MCF 10A (cell line): ENCODE results near the gene KIF19. TPM values are rescaled to one million over a fixed set of nuclear protein-coding genes. Genes with fewer than 3 reads are reported as not detected.

Source experiments
- BruUV-seq: library from RNA; stranded (reverse); fragments of 400-500 nt; replicated peaks from 2 replicates; lab custom pipeline; 2021; lab: Mats Ljungman, UMichigan
- CTCF ChIA-PET: fragments of 300-600 bp; sonication (Branson Sonifier 250); formaldehyde crosslinking; extraction: SDS; loops from one replicate; lab custom pipeline; 2021; ENCODE audit warnings: antibody characterized with exemption, inconsistent platforms; lab: Yijun Ruan, JAX
- POLR2A ChIA-PET: fragments of 300-600, 350-650 bp; sonication (Branson Sonifier 250); formaldehyde crosslinking; extraction: SDS; loops from one replicate; lab custom pipeline; 2020; ENCODE audit warnings: antibody characterized with exemption, inconsistent platforms; lab: Yijun Ruan, JAX
- DNase-seq: peaks from one replicate; pipeline ENCODE4 v3.0.0-alpha.2; 2018; ENCODE audit not compliant: unreplicated experiment
- H3K27ac Mint-ChIP-seq: one replicate; pipeline ENCODE4 v1.8.0; 2022; ENCODE audit warnings: mild to moderate bottlenecking, low read depth, mixed read lengths; ENCODE audit not compliant: unreplicated experiment
- H3K27me3 Mint-ChIP-seq: one replicate; pipeline ENCODE4 v1.8.0; 2022; ENCODE audit warnings: mixed read lengths; ENCODE audit not compliant: insufficient read depth, unreplicated experiment
- H3K36me3 Mint-ChIP-seq: one replicate; pipeline ENCODE4 v1.8.0; 2022; ENCODE audit warnings: mild to moderate bottlenecking, moderate library complexity, mixed read lengths; ENCODE audit not compliant: insufficient read depth, unreplicated experiment
- H3K4me1 Mint-ChIP-seq: one replicate; pipeline ENCODE4 v1.8.0; 2022; ENCODE audit warnings: mixed read lengths; ENCODE audit not compliant: insufficient read depth, unreplicated experiment
- H3K4me3 Mint-ChIP-seq: one replicate; pipeline ENCODE4 v1.8.0; 2022; ENCODE audit warnings: mild to moderate bottlenecking, moderate library complexity, mixed read lengths; ENCODE audit not compliant: unreplicated experiment
- H3K9me3 Mint-ChIP-seq: one replicate; pipeline ENCODE4 v1.8.0; 2022; ENCODE audit warnings: mixed read lengths; ENCODE audit not compliant: unreplicated experiment
- intact Hi-C: fragments of 100-400 bp; cut with micrococcal nuclease; formaldehyde crosslinking; loops from 2 replicates; pipeline ENCODE4 v1.14.1; 2022
- total RNA-seq: library from RNA; stranded (reverse); gene quantifications from 2 replicates; pipeline ENCODE4 v1.2.3, GENCODE V29; 2022
- TF ChIP-seq, protein P1 (sequence below): fragments of 200-600 bp; IDR thresholded peaks from one replicate; pipeline ENCODE4 v1.8.0; 2022; ENCODE audit warnings: antibody characterized with exemption, mild to moderate bottlenecking; ENCODE audit not compliant: unreplicated experiment

Gene KIF19
- total RNA-seq, 1 experiment from 2014 or later = not detected

DNA sequence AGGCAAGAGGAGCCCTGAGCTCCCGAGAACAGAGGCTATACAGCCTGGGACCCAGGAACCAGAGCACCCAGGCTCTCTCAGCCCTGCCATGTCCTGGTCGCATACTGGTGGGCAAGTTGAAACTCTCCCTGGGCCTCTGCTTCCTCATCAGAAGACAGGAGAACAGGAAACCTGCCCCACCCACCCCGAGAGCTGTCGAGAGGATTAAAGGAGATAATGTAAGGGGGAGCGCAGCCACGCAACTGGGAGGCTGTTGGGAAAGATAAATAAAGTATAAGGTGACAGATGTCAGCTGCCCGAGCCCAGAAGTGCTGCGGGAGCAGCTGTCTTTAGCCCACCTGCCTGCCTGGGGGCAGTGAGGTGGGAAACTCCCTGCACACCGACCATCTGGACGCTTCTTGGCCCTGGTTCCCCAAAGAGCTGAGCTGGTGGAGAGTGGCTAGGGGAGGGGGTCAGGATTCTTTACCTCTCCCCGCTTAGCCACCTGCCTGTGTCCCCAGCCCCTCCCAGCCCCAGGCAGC, 6.8 kb downstream of the KIF19 start:
- ChIA-PET CTCF (interaction anchor here (0.6 to 1.3 kb wide), 2 partner anchors 65 to 325 kb away, joined by 3 to 4 read pairs; no protein-coding TSS in a partner anchor), POLR2A (no interaction called here)
- H3K9me3 Mint-ChIP-seq = no peaks in the 10 kb centered on the region
- no peaks in the 10 kb centered on the region for H3K36me3 Mint-ChIP-seq
- BruUV-seq = no TSS peak
- H3K4me1 Mint-ChIP-seq = no peaks in the 10 kb centered on the region
- DNase-seq = no peak
- peaks cover 21% of the 10 kb centered on the region for H3K27me3 Mint-ChIP-seq
- intact Hi-C loops = no loop called here
- no peak overlapping the region for H3K27ac Mint-ChIP-seq
- TF ChIP-seq, protein P1, sequence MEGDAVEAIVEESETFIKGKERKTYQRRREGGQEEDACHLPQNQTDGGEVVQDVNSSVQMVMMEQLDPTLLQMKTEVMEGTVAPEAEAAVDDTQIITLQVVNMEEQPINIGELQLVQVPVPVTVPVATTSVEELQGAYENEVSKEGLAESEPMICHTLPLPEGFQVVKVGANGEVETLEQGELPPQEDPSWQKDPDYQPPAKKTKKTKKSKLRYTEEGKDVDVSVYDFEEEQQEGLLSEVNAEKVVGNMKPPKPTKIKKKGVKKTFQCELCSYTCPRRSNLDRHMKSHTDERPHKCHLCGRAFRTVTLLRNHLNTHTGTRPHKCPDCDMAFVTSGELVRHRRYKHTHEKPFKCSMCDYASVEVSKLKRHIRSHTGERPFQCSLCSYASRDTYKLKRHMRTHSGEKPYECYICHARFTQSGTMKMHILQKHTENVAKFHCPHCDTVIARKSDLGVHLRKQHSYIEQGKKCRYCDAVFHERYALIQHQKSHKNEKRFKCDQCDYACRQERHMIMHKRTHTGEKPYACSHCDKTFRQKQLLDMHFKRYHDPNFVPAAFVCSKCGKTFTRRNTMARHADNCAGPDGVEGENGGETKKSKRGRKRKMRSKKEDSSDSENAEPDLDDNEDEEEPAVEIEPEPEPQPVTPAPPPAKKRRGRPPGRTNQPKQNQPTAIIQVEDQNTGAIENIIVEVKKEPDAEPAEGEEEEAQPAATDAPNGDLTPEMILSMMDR = no peak
- H3K4me3 Mint-ChIP-seq = no peak overlapping the region

DNA sequence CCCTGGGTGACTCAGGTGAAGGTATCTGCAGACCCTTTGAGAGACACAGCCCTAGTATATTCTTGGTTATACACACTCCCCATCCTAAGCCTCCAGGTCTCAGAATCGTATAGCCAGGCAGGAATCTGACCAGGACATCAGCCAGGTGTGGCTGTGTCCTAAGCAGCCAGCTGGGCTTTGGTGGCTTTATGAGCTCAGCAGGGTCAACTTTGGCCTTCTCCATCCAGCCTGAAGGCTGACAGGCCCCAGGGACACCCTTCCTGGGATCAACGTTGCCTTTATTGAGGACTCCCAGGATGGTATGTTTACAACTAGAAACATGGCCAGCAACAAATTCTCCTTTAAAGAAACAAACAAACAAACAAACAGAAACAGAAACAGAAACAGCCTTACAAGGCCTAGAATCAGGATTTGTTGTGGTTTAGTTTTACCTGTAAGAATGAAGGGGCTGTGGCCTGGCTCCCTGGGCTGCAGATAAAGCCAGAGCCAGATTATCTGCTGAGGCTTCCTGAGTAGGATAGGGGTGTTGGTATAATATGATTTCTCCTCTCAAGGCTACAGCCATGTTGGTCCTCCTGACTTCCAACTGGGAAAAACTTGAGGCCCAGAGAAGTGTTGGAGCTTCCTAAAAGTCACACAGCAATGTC, 8.5 kb downstream of the KIF19 start:
- CTCF ChIA-PET = interaction anchor here (1.1 kb wide), 2 partner anchors 34 to 123 kb away, joined by 3 to 5 read pairs; no protein-coding TSS in a partner anchor
- Mint-ChIP-seq H3K27me3 (peaks cover 18% of the 10 kb centered on the region), H3K27ac (no peak overlapping the region), H3K9me3 (no peaks in the 10 kb centered on the region), H3K4me1 (no peaks in the 10 kb centered on the region), H3K36me3 (peaks cover 7% of the 10 kb centered on the region), H3K4me3 (no peak overlapping the region)
- intact Hi-C loops = no loop called here
- TF ChIP-seq, protein P1 = no peak
- DNase-seq = no peak
- POLR2A ChIA-PET = no interaction called here
- BruUV-seq = no TSS peak

DNA sequence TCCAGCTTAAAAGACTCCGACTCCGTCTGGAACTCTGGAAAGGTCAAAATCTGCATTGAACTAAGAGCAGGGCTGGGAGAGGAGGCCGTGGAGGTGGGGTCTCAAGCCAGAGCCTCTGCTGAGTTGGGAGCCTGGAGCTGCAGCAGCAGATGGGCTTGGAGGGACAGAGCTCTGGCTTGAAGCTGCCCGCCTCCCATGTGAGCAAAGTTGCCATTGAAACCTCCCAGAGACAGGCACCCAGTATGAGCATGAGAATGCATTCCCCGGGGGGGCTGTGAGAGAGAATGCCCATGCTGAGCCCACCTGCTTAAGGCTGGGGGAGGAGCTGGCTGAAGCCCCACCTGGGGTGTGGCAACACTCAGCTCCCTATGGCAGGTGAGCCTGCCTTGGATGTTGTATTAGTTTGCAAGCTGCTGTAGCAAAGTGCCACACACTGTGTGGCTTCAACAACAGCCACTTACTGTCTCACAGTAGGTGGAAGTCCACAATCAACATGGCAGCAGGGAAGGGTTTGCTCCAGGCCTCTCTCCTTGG, 9.6 kb downstream of the KIF19 start:
- ChIA-PET CTCF (no interaction called here), POLR2A (no interaction called here)
- H3K4me3 Mint-ChIP-seq = no peak overlapping the region
- TF ChIP-seq, protein P1 = no peak
- intact Hi-C loops = no loop called here
- DNase-seq = no peak
- H3K9me3 Mint-ChIP-seq = no peaks in the 10 kb centered on the region
- H3K4me1 Mint-ChIP-seq = no peaks in the 10 kb centered on the region
- H3K27ac Mint-ChIP-seq = no peak overlapping the region
- H3K36me3 Mint-ChIP-seq = peaks cover 7% of the 10 kb centered on the region
- H3K27me3 Mint-ChIP-seq = peaks cover 25% of the 10 kb centered on the region
- BruUV-seq = no TSS peak

DNA sequence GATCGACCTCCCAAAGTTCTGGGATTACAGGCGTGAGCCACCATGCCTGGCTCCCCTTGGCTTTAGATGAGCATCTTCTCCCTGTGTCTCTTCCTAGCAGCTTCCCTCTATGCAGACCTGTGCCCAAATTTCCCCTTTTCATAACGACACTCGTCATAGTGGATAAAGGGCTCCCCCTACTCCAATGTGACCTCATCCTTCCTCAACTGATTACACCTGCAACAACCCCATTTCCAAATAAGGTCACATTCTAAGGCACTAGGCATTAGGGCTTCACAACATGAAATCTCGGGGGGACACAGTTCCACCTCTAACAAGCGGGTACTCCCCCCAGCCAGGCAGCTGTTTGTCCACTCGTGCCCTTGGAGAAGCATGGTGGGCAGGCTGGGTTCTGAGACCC, 10.3 kb downstream of the KIF19 start:
- no peaks in the 10 kb centered on the region for H3K4me1 Mint-ChIP-seq
- H3K4me3 Mint-ChIP-seq = no peak overlapping the region
- POLR2A ChIA-PET = no interaction called here
- no peaks in the 10 kb centered on the region for H3K9me3 Mint-ChIP-seq
- CTCF ChIA-PET = no interaction called here
- H3K36me3 Mint-ChIP-seq = peaks cover 7% of the 10 kb centered on the region
- TF ChIP-seq, protein P1 = no peak
- no peak overlapping the region for H3K27ac Mint-ChIP-seq
- intact Hi-C loops = no loop called here
- DNase-seq = no peak
- peaks cover 26% of the 10 kb centered on the region for H3K27me3 Mint-ChIP-seq
- BruUV-seq = no TSS peak
